HG02623 (cell line): ENCODE measurements around the gene CCL25.

ENCODE experiments used
- ATAC-seq: cut with Tn5 transposase; IDR thresholded peaks from one replicate; pipeline ENCODE4 v1.9.1; 2021; ENCODE audit warnings: moderate library complexity; ENCODE audit not compliant: unreplicated experiment

The CCL25 gene

DNA sequence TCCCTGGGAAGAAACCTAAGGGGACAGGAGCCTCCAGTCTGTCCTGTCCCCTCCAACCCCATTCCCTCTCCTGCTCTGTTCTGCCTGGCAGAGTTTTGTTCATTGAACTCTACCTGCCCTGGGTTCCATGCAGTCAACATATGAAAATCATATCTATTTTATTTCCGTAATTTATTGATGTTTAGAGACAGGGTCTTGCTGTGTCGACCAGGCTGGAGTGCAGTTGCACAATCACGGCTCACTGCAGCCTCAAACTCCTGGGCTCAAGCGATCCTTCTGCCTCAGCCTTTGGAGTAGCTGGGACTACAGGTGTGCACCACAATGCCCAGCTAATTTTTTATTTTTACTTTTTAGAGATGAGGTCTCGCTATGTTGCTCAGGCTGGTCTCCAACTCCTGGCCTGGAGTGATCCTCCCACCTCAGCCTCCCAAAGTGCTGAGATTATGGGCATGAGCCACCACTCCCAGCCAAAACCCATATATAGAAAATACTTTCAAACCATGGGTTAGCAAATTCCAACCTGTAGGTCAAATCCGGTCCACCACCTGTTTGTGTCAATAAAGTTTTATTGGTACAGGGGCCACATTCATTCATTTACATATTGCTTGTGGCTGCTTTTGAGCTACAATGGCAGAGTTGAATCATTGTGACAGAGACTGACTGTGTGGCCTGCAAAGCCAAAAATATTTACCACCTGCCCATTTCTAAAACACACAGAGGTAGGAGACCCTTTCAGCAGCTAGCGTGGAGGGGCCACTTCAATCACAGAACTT is 57.5 kb downstream of the CCL25 start:
- no peak for ATAC-seq

DNA sequence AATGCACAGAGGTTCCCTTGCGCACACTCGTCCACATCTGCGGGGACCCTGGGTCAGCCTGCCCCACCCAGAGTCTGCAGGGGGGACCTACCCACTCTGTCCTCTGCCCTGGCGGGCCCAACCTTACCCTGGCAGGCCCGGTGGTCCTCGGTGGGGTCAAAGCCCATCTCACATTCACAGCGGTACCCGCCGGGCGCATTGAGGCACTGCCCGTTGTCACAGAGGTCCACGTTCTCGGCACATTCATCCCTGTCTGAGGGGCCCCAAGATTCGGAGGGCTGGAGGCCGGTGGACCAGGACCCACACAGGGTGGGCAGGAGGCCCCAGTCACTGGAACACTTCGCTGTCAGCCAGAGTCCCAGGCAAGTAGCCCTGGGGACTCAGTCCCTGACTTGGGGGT is 58.4 kb downstream of the CCL25 start:
- no peak for ATAC-seq

DNA sequence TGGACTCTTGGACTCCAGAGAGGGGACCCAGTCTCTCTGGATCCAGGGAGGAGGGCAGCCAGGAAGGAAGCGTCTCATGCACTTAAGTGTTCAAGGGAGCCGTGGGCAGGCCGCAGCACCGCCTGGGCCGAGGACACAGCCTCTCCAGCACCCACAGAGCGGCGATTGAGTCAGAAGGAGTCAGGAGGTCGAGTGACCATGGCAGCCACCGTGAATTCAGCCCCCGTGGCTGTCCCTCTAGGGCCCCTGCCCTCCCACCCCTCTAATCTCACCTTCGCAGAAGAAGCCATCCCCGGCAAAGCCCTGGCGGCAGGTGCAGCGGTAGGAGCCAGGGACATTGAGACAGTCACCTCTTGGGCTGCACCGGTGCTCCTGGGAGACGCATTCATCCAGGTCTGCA is 58.8 kb downstream of the CCL25 start:
- ATAC-seq = no peak
